ENCODE measurements around the gene BTBD19.
A peak's percentile ranks its signal among the peaks of the same experiment; 100 is the strongest.
"Not testable (repeated sequence)": the region's sequence is repeated elsewhere in the genome, so short reads cannot be mapped to it uniquely, and the experiment has no call there.

BTBD19 gene, protein sequence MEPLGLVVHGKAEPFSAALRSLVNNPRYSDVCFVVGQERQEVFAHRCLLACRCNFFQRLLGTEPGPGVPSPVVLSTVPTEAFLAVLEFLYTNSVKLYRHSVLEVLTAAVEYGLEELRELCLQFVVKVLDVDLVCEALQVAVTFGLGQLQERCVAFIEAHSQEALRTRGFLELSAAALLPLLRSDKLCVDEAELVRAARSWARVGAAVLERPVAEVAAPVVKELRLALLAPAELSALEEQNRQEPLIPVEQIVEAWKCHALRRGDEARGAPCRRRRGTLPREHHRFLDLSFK

GRCh38 chr1:44808063-44808937 lies at the start of gene BTBD19:
BTBD19 (plus strand) TSS chr1:44808523; CDS start chr1:44808821, 298 bp downstream.
- DNase-seq = no peak

- DNase-seq = no peak
Observed at GRCh38 chr1:44759077-44759476, 49.2 kb upstream of the BTBD19 start.

DNA sequence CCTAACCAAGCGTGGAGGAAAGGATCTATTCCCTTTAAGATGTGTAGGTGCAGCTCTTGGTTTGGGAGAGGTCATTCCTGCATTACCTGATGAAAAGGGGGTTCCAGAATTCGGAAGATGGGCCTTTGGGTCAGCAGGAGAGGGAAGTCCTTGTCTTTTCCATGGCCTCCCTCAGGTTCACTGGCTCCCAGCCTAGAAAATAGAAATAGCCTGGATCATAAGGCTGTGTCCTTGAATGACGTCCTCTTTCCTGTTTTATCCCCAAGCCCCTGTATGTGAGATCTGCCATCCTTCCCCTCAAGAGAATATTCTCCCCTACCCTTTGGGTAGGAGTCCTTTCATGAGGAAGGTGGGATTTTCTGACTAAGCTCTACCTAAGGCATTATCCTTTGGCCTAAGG lies 47.4 kb upstream of the BTBD19 start:
- no peak for DNase-seq

DNA sequence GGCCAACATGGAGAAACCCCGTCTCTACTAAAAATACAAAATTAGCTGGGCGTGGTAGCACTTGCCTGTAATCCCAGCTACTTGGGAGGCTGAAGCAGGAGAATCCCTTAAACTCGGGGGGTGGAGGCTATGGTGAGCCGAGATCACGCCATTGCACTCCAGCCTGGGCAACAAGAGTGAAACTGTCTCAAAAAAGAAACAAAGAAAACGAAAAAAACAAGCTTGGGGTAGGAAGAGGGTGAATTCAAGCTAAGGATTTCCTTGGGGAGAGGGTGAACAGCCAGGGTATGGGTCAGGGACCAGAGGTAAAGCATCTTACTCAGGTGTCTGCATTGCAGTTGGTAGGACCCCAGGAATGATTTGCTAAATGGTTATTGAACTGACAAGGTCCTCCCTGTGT lies 41.9 kb upstream of the BTBD19 start:
- not testable (repeated sequence) for DNase-seq

DNA sequence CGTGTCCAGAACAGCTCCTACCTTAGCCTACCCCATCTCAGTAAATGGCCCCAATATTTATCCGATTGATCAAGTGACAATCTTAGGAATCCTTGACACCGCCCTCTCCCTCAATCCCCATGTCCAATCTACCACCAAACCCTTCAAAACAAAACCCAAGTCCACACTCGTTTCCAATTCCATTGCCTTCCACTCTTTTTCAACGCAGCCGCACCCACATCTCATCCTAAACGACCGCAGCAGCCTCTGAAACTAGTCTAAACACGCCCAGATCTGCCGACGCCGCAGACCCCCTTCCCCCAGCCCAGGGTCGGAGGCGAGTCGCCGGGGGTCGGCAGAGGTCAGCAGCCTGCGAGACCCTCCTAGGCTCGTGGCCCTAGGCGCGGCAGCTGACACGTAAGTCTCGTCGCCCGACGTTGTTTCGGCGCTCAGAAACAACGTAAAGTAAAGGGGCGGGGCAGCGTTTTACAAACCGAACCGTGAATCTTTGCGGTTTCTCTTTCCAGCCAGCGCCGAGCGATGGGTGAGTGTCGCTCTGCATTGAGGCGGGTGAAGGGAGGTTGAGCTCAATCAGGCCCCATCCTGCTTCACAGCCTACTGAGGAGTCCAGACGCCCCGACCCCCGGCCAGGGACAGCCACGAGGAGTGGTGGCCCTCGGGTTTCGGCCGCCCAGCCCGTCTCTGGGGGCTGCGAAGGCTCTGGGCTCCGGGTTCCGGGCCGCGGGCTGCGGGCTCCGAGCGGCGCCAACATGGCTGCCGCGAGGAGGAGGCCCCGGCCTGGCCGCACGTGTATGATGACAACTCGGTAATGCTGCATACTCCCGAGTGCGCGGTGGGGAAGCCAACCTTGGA lies 33.0 kb upstream of the BTBD19 start, which contains the start of gene RPS8:
TSS of gene RPS8 (plus strand) at position 463 of the 852 bp plus-strand sequence. CDS start at position 520, 57 bp downstream.
- peak; percentile 93 for DNase-seq

DNA sequence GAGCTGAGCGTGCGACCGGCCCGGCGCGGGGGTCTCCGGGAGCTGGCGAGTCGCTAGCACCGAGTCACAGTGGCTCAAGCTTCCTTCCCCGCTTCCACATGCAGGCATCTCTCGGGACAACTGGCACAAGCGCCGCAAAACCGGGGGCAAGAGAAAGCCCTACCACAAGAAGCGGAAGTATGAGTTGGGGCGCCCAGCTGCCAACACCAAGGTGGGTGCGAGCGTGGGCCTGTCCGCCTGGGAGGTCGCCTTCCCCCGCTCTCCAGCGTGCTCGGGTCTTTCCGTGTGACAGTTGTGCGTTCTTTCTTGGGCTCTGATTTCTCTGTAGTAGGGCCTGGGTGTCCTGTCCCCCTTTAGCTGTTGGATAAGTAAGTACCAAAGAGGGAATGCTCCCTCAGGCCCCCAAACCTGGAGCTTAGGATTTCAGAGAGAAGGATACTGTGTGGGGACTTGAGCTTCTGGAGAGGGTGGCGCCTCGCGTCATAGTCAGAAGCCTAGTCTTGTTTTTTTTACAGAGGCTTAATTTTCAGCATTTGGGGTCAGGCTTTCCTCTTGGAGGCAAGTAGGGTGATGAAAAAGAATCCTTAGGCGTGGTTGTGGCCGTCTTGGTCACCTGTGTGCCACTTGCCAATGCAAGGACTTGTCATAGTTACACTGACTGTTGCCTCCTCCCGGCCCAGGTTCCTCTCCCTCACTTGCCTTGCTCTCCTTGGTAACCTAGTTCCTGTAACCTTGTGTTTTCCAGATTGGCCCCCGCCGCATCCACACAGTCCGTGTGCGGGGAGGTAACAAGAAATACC lies 32.2 kb upstream of the BTBD19 start:
- DNase-seq = no peak

DNA sequence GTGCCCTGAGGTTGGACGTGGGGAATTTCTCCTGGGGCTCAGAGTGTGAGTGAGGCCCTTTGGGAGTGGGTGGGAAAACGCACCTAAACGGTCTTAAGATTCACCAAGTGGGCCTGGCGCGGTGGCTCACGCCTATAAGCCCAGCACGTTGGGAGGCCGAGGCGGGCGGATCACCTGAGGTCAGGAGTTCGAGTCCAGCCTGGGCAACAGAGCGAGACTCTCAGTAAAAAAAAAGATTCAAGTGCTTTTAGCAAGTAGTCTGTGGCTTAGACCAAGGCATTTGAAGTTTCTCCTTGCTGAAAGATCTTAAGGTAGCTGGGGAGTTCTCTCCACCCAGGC lies 31.6 kb upstream of the BTBD19 start:
- DNase-seq = no peak

DNA sequence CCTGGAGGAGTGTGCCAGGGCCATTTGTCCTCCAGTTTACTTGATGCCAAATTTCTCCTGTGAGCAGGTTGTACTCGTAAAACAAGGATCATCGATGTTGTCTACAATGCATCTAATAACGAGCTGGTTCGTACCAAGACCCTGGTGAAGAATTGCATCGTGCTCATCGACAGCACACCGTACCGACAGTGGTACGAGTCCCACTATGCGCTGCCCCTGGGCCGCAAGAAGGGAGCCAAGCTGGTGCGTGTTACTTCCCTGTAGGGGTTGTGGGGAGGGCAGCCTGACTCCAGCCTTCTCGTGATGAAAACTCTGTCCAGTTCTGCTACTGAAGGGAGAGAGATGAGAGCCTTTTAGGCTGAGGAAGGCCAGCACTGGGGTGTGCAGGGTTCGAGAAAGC lies 30.8 kb upstream of the BTBD19 start:
- no peak for DNase-seq

- DNase-seq = no peak
Observed at GRCh38 chr1:44777969-44778635, 30.2 kb upstream of the BTBD19 start.

- no peak for DNase-seq
Observed at GRCh38 chr1:44778705-44779576, 29.4 kb upstream of the BTBD19 start.

DNA sequence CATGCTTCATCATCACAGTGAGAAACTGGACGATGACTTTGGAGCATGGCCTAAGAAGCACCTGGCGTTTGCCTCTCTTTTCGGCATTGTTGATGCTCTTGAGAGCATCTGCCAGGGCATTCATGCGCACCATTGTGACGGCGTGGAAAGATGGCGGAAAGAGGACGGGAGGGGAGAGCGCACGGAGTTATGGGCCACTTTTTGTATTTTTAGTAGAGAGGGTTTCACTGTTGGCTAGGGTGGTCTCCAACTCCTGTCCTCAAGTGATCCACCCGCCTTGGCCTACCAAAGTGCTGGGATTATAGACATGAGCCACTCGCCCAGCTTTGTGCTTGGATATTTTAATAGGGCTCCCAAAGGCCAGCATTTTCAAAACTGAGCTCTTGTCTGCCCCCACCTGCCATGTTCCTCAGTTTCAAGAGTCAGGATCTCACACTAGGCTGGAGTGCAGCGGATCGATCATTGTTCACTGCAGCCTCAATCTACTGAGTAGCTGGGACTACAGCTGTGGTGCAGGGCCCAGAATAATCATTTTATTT lies 27.7 kb upstream of the BTBD19 start:
- no peak for DNase-seq

DNA sequence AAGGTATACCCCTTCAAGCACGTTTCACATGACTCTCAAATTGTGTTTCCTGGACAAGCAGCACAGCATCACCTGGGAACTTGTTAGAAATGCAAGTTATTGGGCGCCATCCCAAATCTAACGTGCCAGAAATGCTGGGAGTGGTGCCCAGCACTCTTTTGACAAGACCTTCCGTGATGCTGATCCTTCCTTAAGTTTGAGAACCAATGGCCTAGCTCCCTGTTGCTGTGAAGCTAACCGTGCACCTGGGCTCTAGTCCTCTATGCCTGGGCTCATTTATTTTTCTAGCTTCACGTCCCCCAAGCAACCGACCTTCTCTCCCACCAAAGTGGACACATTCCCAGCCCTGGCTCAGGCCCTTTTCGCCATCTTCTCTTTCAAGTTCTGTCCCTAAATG lies 24.6 kb upstream of the BTBD19 start:
- DNase-seq = no peak

DNA sequence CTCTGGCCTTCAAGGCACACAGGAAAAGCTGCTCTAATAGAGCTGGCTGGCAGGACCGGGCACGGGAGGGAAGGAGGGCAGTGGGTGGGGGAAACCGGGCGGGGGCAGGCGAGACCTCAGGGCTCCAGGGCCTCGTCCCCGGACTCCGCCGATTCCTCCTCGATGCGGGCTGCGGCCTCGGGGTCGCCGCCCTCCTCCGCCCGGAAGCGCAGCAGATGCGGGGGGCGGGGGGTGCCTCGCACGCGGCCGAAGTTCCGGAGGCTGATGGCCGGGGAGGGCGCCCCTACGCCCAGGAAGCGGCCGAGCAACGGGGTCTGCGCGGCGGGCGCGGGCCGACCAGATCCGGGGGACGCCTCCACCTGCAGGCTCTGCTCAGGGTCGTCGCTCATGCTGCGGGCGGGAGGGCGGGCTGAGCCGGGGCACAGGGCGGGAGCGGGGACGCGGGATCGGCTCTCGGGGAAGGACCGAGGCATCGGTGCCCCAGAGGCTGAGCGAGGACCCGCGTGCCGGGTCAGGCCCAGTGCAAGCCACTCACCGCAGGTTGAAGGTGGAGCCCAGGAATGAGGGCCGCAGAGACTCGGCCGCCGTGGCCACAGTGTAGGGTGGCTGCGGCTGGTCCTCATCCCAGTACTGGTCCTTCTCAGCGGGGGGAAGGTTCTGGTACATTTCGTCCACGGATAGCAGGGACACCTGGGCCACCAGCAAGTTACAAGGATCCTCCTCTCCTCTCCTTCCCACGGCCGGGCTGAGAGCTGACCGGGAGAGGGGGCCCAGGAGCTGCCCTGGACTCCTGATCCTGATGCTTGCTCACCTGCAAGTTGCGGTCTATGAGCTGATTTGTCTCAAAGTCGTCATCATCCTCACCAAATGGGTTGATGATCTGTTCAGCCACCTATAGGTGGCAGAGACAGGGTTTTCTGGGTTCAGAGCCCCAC lies 24.0 kb upstream of the BTBD19 start:
- DNase-seq = peak; percentile 52

GRCh38 chr1:44785029-44785380 lies 23.3 kb upstream of the BTBD19 start:
- DNase-seq = no peak

GRCh38 chr1:44785501-44786137 lies 22.7 kb upstream of the BTBD19 start:
- DNase-seq = no peak

GRCh38 chr1:44786138-44786840 lies 22.0 kb upstream of the BTBD19 start:
- DNase-seq = peak; percentile 29

GRCh38 chr1:44786841-44787426 lies 21.4 kb upstream of the BTBD19 start:
- no peak for DNase-seq

- no peak for DNase-seq
Observed at GRCh38 chr1:44787506-44787905, 20.8 kb upstream of the BTBD19 start.
